Stimulated activated CD4-positive, alpha-beta T cell treated with anti-CD3 and anti-CD28 coated beads, Interleukin-4, amount 100 ng/mL, for 1 hour (primary cell): ENCODE data around the gene MYO10.
"Not testable (repeated sequence)": the region's sequence is repeated elsewhere in the genome, so short reads cannot be mapped to it uniquely, and the experiment has no call there.

ENCODE experiments used
- DNase-seq: peaks from one replicate; pipeline ENCODE4 v3.0.0-alpha.2; 2020

The MYO10 gene

GRCh38 chr5:16735101-16736060 lies 200.7 kb downstream of the MYO10 start:
- no peak for DNase-seq

DNA sequence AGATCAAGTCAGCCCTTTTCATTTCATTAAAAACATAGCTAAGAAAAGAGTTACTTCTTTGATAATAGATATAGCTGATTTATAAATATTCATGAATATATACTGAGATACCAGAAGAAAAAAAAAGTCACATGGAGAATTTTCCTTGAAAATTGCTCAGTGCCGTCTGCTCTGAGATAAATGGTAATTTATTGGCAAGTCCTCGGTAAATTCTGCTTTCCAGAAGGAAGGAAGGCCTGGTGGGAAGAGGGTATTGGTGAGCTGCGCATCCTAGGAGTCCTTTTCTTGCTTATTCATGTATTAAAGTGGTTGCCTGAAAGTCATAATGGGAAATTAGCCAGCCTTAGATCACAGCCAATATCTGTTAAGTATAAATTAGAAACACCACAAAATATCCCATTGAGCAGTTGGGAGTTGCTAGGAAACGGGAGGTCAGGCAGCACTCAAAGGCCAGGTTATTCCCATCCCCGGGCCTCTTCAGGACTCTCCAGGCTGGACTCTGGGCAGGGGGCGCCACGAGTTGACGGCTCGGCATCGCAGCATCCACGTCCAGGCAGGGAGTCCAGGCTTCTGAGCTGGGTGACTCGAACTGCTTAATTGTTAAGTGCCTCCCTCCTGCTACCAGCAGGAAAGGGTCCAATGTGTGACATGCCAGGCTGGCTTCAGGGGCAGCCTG lies 202.6 kb downstream of the MYO10 start:
- no peak for DNase-seq

DNA sequence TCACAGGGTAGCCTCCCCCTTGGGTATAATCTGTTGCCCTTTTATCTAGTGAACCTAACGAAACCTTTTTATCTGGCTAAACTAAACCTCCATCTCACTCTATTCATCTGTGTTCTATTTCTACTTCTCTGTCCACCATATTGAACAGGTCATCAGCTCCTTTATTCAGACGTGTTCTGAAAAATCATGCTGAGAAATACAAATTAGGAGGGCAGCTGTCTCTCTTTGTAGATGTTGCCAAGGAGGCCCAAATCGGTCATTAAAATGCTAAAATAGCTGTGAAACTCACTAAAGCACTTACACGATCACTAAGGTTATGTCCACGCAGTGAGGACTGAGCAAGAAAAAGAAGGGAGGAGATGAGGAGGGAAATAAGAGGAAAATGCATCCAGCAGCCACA lies 203.7 kb downstream of the MYO10 start:
- no peak for DNase-seq

DNA sequence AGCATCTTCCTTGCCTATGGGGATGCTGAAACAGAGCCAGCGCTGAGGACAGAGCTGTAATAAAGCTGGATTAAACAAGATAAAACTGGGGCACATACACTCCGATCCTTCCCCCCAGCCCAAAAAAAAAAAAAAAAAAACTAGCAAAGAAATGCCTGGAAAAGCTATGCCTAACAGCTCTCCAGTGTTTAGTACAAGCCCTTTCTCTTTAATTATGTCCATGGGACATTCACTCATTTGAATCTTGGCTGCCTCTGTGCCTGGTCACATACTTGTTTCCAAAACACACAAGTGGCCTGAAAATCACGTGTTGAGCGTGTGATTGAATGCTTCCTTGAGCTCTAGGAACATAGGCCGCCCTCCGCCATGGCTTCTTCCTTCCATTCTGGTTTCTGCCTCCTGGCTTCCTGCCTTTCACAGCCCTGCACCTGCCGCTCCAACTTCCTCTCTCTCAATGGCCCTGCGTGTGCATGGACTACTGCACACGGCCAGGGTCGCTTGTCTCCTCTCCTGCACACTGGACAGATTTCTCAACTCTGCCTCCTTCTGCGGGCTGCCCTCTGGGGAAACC lies 208.2 kb downstream of the MYO10 start:
- no peak for DNase-seq

DNA sequence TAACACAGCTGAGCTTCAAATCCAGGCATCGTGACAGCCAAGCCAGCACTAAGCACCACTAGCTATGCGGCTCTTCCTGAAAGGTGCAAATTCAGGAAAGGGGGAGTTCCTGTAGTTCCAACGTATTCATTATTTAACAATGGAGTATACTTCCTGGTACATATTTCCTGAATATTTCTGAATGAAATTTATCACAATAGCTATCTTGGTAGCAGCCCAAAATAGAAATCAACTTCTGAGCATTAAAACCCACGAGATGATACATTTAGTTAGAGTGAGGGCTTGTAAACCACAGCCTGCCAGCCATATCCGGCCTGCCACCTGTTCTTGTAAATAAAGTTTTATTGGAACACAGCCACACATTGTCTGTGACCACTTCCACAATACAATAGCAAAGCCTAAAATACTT lies 209.5 kb downstream of the MYO10 start:
- DNase-seq: no peak

GRCh38 chr5:16725575-16725974 lies 210.5 kb downstream of the MYO10 start:
- no peak for DNase-seq

DNA sequence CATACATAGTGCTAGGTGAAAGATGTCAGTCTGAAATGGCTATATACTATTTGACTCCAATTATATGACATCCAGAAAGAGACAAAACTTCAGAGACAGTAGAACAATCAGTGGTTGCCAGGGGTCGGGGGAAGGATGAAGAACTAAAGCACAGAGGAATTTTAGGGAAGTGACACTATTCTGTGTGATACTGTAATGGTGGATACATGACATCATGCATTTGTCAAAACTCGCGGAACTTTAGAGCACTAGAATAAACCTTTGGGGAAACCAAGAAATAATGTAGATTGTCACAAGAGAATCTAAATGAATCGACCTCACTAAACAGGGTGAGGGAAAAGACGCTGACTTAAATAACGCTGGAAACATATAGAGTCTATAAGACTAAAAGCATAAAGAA lies 212.3 kb downstream of the MYO10 start:
- DNase-seq: no peak

DNA sequence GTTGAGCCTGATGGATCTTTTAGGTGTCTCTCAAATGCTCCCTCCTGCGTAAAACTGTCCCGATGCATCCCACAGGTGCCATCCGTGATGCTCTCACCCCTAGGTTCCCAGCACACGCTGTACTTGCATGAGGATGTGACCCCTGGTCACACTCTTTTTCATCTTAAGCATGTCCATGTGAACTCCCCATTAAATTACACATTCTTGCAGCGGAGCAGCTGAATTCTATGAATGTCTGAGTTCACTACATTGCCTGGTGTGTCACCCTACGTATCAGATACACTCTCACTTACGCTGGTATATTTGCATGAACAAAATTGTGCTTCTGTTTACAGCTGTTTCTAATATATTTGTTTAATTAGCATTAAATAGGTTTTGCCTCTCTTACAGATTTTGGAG lies 214.0 kb downstream of the MYO10 start:
- no peak for DNase-seq

GRCh38 chr5:16721151-16722096 lies 214.7 kb downstream of the MYO10 start:
- DNase-seq: no peak

GRCh38 chr5:16718036-16718435 lies 218.1 kb downstream of the MYO10 start:
- DNase-seq: not testable (repeated sequence)

DNA sequence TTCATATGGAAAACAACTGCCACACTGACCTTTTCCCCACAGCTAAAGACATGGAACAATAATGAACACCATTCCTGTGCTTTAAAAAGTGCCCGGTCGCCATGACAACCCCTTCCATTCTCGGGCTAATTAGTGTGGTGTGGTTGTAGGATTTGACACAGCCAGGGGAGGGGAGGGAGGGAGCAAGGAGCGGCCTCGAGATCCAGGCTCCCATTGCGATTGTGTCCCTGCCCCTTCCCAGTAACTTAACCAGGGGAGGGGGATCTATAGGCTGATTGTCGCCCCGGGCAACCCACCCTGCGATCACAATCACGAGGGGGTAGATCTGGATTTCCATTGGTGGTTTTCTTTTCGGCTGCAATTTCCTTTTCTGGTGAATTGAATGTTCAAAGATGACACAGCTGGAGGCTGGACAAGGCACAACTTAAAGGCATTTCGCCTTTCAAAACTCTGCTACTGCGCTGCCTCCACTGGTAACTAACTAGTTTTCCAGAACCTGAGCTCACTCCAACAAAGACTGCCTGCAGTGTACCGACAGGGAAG lies 222.6 kb downstream of the MYO10 start:
- DNase-seq: no peak

- DNase-seq: no peak
Measured at GRCh38 chr5:16712620-16713019, 223.5 kb downstream of the MYO10 start.

DNA sequence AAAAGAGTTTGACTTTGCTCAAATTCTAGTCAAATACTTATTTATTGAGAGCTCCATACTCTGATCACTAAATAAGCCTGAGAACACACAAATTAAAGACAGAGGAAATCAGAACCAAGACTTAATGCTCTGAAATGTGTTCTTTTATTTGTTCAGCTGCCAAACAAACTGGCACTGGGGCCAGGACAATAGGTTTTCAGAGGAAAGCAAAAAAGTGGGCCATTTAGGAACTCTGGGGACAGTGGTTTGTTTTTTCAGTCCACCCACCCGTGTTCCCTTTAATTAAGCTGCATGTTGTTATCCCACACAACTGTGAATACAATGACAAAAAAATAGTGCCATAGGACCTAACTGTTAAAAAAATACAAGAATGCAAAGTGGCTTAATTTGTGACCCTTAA lies 223.9 kb downstream of the MYO10 start:
- DNase-seq: no peak

DNA sequence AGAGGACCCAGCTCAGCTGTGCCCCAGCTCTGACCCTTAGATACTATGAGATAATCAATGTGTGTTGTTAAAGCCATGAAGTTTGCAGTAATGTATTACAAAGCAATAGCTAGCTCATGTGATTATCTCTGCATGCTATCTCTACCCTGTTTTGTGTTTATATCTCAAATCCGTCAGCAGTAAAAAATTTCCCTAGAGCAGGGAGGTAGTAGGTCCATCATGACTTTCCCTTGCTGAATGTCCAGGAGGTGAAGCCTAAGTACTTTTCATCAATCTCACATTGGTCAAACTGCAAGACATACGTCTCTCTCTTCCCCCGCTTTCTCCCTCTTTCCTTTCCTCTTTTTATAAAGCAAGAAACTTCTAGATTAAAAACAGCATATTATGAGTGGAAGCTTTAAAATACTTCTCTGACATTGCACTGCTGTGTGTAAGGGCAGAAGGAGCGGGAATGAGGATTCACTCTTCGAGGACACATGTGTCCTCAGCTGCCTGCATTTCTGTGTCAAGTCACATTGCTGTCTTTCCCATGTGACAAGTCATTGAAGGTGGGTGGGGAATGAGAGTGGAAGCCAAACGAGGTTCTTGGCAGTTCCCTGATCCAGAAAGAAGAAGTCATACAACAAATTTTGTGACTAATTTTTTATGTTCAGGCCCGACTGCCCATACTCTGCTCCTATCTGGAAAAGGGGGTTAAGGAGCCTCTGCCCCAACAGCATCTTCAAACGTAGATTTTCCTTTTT lies 226.2 kb downstream of the MYO10 start:
- DNase-seq: no peak

DNA sequence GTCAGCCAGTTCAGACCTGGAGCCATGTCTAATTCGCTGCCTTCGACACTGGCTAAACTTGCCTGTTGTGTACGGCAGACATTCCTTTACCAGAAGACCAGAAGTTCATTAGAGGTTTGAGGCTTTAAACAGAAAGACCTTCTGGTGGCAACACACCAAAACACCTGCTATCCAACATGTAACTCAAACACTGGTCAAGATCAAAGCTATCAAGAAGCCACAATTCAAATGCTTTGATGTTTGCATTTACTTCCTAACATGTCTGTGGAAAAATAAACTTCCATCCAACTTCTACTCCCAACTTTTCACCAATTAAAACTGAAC lies 228.3 kb downstream of the MYO10 start:
- no peak for DNase-seq

DNA sequence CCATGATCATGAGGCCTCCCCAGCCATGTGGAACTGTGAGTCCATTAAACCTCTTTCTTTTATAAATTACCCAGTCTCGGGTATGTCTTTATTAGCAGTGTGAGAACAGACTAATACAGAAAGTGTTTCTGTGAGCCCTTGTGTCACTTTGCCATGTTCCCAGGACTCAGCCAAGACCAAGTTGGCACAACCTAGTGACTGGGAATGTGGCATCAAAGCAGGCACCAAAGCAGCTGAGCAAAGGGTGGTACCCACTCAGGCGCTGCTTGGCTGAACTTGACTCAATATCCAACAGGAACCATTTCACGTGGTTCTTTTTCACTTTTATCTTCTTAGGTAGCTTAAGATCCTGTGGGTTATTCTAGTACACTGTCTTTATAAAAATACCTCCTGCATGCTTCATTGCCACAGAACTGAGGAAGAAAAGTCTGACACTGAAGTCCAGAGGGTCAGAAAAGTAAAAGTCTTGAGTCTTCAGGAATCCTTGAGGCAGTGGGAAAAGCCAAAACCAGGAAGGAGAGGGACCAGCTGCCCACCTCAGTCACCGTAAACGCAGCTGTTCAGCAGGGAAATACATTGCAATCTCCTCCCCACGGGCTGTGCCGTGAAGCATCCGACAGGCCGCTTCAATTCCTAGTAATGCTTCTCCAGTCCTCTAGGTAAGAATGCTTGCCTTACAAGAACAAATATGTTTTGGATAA lies 228.8 kb downstream of the MYO10 start:
- DNase-seq: no peak

- DNase-seq: no peak
Measured at GRCh38 chr5:16704945-16705344, 231.1 kb downstream of the MYO10 start.

- DNase-seq: no peak
Measured at GRCh38 chr5:16702964-16703363, 233.1 kb downstream of the MYO10 start.

- no peak for DNase-seq
Measured at GRCh38 chr5:16701134-16702099, 234.7 kb downstream of the MYO10 start.

DNA sequence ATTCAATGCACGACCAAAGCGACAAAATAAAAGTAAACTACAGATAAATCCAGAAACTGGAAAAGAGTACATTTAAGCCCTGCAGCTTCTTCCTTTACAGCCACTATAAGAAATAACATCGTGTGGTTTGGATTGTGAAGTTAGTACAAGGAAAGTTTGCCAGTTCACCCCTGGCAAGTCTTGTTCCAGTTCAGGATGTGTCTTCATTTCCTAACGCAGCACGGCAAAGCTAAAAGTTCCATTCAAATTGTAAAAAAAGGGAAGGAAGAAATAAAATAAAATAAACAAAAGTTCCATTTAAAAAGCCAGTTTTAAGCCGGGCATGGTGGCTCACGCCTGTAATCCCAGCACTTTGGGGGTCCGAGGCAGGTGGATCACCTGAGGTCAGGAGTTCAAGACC lies 236.0 kb downstream of the MYO10 start:
- DNase-seq: no peak
